Measurements from ENCODE around the gene CARD19.

Gene CARD19

GRCh38 chr9:93134740-93135444 lies 38.9 kb downstream of the CARD19 start:
- no peak for DNase-seq

DNA sequence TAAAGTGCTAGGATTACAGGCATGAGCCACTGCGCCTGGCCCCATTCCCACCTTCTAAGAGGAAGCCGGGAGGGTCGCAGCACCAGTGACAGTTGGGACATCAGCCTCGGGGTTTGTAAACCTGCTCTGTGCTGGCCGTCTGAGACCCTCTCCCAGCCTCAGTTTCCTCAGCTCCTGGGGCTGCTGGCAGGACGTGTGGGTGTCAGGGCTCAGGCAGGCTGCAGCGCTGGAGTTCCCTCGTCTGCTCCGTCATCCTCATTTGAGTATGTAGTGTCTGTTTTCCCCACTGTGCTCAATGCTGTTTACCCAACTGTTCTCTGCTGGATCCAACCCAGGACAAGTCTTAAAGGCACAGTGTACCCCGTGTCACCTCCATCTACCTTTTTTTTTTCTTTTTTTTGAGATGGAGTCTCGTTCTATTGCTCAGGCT lies 40.0 kb downstream of the CARD19 start:
- no peak for DNase-seq

GRCh38 chr9:93137362-93137761 lies 41.3 kb downstream of the CARD19 start:
- DNase-seq, result no peak

DNA sequence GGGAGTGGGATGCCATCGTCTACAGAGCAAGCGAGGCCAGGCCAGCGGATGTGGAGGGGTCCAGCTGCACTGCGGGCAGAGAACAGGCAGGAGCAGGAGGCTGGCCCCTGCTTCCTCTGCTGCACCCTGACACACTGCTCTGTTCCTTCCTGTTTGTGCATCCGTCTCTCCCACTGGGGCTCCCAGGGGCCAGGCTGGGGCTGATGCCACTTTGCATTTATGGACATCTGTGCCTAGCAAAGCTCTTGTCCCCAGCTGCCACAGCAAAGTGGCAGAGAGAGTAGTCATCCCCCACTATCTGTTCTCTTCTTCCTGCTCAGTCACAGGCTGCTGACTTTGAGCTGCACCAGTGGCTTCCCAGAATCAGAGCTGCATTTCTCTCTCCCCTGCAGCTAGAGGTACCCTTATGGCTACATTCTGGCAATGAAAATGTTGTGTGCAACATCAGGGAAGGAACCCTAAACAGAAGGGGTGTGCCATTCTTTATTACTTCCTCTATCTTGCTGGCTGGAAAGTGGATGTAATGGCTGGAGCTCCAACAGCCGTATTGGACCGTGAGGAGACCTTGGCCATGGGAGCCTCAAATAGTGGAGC lies 42.3 kb downstream of the CARD19 start:
- DNase-seq, result peak in 1 of 2 donors; percentile 23

- no peak for DNase-seq
Observed at GRCh38 chr9:93139365-93140182, 43.6 kb downstream of the CARD19 start.

DNA sequence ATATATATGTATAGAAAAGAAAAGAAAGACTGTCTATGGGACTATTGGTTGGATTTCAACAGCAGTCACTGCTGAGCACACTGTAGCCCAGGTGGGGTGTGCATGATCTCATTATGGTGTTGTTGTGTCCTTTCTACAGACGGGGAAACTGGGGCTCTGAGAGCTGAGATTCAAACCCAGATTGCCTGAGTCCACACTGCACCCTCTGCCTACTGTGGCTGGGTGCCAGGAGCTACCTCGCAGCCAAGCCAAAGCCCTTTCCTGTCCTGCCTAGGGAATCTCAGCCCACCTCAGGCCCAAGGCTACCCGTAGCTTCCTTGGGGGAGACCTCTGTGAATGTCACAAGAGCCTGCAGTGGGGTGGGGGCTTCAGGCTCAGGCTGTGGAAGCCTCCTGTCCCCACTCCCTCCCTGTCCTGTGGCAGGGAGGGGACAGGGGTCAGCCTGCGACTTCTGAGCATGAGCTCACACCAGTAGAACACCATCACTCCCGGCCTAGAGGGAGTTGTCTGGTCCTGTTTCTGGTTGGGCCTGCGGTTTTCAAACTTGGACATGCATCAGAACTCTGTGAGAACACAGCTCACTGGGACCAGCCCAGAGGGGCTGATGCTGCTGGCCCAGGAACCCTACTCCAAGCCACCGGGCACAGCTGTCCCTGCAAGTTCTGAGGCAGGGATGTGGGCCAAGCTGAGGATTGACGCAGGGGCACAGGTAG lies 45.9 kb downstream of the CARD19 start:
- no peak for DNase-seq

DNA sequence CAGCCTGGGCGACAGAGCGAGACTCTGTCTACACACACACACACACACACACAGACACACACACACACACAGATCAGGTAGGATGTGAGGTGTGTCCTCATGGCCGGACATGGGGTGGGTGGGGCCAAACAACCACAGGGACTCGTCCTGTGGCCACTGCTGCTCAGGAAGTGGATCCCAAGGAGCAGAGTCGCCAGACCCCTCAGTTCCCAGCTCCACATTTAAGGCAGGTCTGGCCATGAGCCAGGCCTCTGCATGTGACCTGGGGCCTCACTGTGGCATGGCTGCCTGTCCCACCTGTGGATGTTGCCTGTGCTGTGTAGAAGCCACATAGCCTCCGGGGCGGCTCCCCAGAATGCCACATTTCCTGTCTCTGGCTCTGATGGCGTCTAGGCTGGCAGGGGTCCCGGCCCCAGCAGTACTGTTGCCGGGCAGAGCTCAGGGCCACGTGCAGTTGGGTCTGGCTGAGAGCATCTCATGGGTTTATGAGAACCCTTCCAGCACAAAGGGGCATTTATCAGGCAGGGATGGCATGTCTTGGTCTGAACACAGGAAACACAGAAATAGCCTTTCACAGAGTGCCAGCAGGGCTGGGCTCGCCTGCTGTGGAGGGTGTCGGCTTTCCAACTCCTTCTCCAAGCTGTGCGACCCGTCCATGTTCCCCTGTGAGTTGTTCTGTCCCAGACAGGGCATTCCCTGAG lies 48.0 kb downstream of the CARD19 start:
- DNase-seq, result peak in 1 of 2 donors; percentile 37

DNA sequence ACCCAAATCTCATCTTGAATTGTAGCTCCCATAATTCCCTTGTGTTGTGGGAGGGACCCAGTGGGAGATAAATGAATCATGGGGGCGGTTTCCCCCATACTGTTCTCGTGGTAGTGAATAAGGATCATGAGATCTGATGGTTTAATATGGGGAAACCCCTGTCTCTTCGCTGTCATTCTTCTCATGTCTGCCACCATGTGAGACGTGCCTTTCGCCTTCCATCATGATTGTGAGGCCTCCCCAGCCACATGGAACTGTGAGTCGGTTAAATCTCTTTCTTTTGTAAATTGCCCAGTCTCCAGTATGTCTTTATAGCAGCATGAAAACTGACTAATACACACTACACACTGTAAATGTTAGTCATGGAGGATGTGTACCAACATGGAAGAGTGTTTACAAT lies 50.7 kb downstream of the CARD19 start:
- peak in 1 of 2 donors; percentile 8 for DNase-seq

- DNase-seq, result no peak
Observed at GRCh38 chr9:93147632-93148031, 51.6 kb downstream of the CARD19 start.

DNA sequence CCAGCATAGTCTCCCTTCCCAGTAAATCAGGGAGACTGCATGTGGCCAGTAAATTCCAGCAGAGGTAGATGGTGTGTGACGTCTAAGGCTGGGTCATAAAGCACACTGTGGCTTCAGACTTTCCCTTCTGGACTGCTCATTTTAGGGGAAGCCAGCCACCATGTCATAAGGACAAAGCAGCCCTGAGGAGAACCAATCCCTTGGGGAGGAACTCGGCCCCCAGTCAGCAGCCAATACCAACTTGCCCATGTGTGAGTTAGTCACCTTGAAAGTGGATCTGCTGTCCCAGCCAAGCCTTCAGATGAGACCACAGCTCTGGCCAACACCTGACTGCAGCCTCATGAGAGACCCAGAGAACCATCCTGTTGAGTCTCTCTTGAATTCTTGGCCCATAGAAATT lies 52.7 kb downstream of the CARD19 start:
- DNase-seq, result no peak

- DNase-seq, result no peak
Observed at GRCh38 chr9:93149361-93149760, 53.3 kb downstream of the CARD19 start.

DNA sequence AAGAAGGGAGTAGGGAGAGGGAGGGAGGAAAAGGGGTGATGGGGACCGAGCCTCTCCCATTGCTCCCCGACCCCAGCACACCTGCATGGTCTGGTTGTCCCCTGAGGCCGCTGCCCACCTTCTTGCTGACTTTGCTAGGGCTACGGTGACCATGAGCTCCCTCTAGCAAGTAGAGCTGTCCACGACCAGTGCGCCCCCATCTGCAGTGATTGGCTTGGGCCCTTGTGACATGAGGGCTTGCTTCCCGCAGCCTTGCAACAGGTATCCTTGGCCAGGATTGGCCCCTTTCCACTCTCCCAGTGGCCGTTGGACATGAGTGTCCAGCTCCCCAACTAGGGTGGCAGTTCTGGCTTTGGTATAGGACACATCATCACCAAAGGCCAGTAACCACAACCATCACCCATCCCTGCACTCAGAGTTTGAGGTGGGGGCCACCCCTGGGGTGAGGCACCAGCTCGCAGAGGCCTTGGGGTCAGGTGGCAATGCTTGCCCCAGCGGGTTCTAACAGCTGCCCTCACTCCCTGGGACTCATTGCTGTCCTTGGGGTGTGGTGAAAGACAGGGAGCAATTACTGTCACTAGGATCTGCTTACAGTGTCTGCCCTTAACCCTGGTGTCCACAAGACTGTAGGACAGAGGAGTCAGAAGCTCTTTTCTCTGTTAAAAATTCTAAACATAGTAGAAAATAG lies 55.2 kb downstream of the CARD19 start:
- no peak for DNase-seq

- peak in 1 of 2 donors; percentile 26 for DNase-seq
Observed at GRCh38 chr9:93154293-93154903, 58.4 kb downstream of the CARD19 start.

DNA sequence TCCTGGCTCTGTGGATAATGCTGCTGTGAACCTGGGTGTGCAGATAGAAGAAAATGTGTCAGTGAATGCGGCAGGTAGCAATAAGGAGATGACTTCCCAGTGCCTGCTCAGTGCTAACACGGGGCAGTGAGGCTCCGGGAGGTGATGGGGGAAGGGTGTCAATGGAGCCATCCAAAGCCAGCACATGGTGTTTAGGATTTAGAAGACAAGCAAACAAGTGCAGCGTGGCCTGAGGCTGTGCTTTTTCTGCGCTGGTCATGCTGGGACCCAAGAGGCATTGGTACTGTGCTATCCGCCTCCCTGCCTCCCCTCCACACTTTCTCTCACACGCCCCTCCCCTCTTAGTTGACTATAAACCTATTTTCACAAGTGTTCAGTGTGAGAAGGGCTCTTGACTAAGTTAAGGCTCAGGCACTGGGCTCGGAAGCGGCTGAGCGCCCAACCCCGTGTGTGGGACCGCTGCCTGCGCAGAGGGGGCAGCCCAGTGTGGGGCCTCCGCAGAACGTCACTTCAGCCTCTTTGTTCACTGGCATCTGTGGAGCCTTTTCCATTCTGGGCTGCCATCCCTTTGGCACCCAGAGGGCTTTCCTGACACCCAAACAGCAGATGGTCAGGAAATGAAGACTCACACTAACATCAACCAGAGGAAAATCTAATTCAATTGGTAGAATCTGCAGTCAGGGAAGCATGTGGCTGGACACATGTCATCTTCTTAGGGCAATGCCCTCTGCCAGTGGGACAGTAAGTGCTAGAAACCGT lies 59.9 kb downstream of the CARD19 start:
- no peak for DNase-seq

- no peak for DNase-seq
Observed at GRCh38 chr9:93156475-93157008, 60.5 kb downstream of the CARD19 start.

DNA sequence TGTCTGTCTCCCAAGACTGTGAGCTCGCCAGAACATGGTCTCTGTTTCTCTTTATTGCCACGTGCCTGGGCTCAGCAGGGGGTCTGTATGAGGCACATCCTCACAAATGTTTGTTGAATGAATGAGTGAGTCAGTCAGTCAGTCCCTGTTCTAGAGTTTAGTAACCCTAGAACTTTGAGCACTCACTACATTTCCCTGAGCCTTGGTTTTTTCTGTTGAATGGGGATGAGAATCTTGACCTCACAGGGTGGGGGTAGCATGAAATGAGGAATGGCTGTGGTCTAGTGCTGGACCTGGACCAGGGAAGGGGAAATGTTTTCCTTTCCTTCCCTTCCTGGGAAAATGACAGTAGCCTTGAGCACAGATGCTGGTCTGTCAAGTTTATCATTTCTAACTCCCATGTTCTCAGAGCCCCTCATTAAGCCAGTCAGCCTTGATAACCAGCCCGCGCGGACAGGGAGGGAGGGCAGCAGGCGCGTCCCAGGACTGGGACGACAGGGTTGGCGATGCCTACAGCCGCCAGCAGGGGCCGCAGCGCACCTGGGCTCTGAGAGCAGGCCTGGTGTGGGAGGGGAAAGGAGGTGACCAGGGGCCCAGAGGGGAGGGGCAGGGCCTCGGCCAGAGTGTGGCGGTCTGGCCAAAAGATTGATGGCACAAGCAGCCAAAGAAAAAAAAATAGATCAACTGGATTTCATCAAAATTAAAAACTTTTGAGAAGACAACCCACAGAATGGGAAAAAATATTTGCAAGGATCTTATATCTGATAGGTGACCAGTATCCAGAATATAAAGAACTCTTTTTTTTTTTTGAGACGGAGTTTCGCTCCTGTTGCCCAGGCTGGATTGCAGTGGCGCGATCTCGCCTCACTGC lies 63.8 kb downstream of the CARD19 start:
- DNase-seq, result peak in 1 of 2 donors; percentile 41

DNA sequence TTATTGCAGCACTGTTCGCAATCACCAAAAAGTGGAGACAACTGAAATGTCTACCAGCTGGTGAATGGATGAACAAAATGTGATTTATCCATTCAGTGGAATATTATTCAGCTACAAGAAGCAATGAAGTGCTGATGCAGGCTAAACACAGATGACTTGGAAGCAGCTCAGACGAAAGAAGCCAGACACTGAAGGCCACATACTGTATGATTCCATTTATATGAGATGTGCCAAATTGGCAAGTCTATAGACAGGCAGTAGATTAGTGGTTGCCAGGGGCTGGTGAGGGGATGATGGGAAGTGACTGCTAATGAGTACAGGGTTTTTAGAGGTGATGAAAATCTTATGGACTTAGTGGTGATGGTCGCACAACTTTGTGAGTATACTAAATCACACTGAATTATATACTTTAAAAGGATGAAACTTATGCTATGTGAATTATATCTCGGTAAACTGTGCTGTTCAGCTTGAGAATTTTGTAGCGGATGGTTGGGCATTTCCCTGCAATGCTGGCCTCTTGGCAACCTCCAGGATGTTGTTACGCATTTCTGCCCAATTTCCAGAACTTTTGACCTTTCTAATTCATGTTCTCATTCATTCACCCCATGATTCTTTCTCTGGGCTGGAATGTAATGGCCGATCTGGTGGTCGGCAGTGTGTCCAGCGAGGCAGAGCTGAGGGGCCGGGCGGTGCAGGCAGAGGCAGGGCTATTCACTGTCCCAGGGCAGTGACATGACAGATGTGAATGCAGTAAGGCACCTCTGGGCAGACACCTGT lies 66.0 kb downstream of the CARD19 start:
- no peak for DNase-seq
